Smooth muscle cell (in vitro differentiated cells): Measurements from ENCODE around the gene COMMD10. TPM values are rescaled to one million over a fixed set of nuclear protein-coding genes. Genes with fewer than 3 reads are reported as not detected.
A peak's percentile ranks its signal among the peaks of the same experiment; 100 is the strongest.
"Not testable (repeated sequence)": the region's sequence is repeated elsewhere in the genome, so short reads cannot be mapped to it uniquely, and the experiment has no call there.

Experiments used
- DNase-seq: peaks from one replicate; lab custom pipeline; 2025; ENCODE audit not compliant: unreplicated experiment; lab: John Stamatoyannopoulos, UW
- H2AFZ ChIP-seq: fragments of 200-600 bp; sonication (generic); 2 replicates; pipeline ENCODE4 v1.6.0; 2016; ENCODE audit warnings: antibody characterized with exemption, low read depth, mild to moderate bottlenecking
- H3F3A ChIP-seq: fragments of 200-600 bp; sonication (generic); 2 replicates; pipeline ENCODE4 v1.6.0; 2017; ENCODE audit warnings: antibody characterized with exemption, low read depth
- H3K27ac ChIP-seq: fragments of 200-600 bp; sonication (generic); 2 replicates; pipeline ENCODE4 v1.5.1; 2016; ENCODE audit warnings: low read depth, mild to moderate bottlenecking
- H3K27me3 ChIP-seq: fragments of 200-600 bp; sonication (generic); 2 replicates; pipeline ENCODE4 v1.6.1; 2016; ENCODE audit warnings: low read depth, mild to moderate bottlenecking
- H3K36me3 ChIP-seq: fragments of 200-600 bp; sonication (generic); 2 replicates; pipeline ENCODE4 v1.5.1; 2016; ENCODE audit warnings: low read depth
- H3K4me1 ChIP-seq: fragments of 200-600 bp; sonication (generic); 2 replicates; pipeline ENCODE4 v1.5.1; 2016; ENCODE audit warnings: low read depth
- H3K4me2 ChIP-seq: fragments of 200-600 bp; sonication (generic); 2 replicates; pipeline ENCODE4 v1.6.0; 2016; ENCODE audit warnings: mild to moderate bottlenecking
- H3K4me3 ChIP-seq: fragments of 200-600 bp; sonication (generic); 2 replicates; pipeline ENCODE4 v1.5.1; 2016; ENCODE audit warnings: mild to moderate bottlenecking
- H3K79me2 ChIP-seq: fragments of 200-600 bp; sonication (generic); 2 replicates; pipeline ENCODE4 v1.6.0; 2016; ENCODE audit warnings: low read depth, mild to moderate bottlenecking
- H3K9ac ChIP-seq: fragments of 200-600 bp; sonication (generic); 2 replicates; pipeline ENCODE4 v1.6.0; 2016; ENCODE audit warnings: low read depth
- H3K9me3 ChIP-seq: fragments of 200-600 bp; sonication (generic); replicated peaks from 2 replicates; pipeline ENCODE4 v1.5.1; 2016; ENCODE audit warnings: low read depth
- H4K20me1 ChIP-seq: fragments of 200-600 bp; sonication (generic); 2 replicates; pipeline ENCODE4 v1.6.0; 2016; ENCODE audit warnings: low read depth
- WGBS: methylation state at CpG from one replicate; pipeline ENCODE4 v1.1.7; 2016; ENCODE audit warnings: low lambda C conversion rate; 5-methylcytosine and 5-hydroxymethylcytosine counted together
- polyA plus RNA-seq: library from polyadenylated mRNA; unstranded; fragments of >200 nt; fragmentation: Nextera tagmentation; extraction: Ambion mirVana; gene quantifications from 2 replicates; pipeline ENCODE4 v1.2.1, GENCODE V29; 2016
- total RNA-seq: library from RNA; depleted of rRNA; stranded (reverse); fragments of >200 nt; gene quantifications from 2 replicates; pipeline ENCODE4 v1.2.3, GENCODE V29; 2014
- TF ChIP-seq, protein P1 (sequence below): fragments of 200-600 bp; sonication (generic); IDR thresholded peaks from 2 replicates; pipeline ENCODE4 v1.5.1; 2017; ENCODE audit warnings: borderline replicate concordance, mild to moderate bottlenecking, antibody characterized with exemption; ENCODE audit not compliant: insufficient read depth, poor library complexity, severe bottlenecking

Gene COMMD10
- total and polyA plus RNA-seq, 2 experiments from 2014 or later: 28.4 to 40.4 TPM

DNA sequence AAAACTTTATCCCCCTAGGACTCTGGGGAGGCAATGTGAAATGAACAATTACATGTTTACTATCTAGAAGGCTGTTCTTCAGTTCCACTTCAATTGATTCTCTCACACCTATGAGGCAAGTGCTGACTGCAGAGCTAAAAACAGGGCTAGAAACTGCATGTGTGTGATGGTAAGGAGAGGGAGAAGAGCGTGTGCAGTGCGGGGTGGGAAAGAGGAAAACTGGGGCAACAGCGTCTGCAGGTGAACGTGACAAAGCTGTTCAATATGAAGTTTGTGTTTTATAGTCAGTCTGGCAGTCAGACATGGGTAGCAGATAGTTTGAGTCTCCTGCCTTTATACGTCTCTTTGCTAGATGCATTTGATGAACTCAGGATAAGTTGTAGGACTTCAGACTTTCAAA, 6.6 kb upstream of the COMMD10 start:
- Histone ChIP-seq H3K79me2 (no peaks in the 10 kb centered on the region), H3K9me3 (no peaks in the 10 kb centered on the region), H3F3A (no peaks in the 10 kb centered on the region), H3K27me3 (no peaks in the 10 kb centered on the region), H3K4me1 (no peaks in the 10 kb centered on the region), H3K36me3 (no peaks in the 10 kb centered on the region), H3K27ac (no peak overlapping the region), H3K4me2 (no peak overlapping the region), H3K9ac (no peak overlapping the region), H3K4me3 (no peak overlapping the region), H2AFZ (no peak overlapping the region), H4K20me1 (no peaks in the 10 kb centered on the region)
- 93% methylated on average over 5 of the region's 5 CpGs for WGBS
- TF ChIP-seq, protein P1, sequence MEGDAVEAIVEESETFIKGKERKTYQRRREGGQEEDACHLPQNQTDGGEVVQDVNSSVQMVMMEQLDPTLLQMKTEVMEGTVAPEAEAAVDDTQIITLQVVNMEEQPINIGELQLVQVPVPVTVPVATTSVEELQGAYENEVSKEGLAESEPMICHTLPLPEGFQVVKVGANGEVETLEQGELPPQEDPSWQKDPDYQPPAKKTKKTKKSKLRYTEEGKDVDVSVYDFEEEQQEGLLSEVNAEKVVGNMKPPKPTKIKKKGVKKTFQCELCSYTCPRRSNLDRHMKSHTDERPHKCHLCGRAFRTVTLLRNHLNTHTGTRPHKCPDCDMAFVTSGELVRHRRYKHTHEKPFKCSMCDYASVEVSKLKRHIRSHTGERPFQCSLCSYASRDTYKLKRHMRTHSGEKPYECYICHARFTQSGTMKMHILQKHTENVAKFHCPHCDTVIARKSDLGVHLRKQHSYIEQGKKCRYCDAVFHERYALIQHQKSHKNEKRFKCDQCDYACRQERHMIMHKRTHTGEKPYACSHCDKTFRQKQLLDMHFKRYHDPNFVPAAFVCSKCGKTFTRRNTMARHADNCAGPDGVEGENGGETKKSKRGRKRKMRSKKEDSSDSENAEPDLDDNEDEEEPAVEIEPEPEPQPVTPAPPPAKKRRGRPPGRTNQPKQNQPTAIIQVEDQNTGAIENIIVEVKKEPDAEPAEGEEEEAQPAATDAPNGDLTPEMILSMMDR: no peak
- no peak for DNase-seq

GRCh38 chr5:116084287-116084691, 536 bp upstream of the COMMD10 start:
- Histone ChIP-seq H3K4me3 (peak overlapping the region; percentile 94), H3K9me3 (no peaks in the 10 kb centered on the region), H3K4me2 (peak overlapping the region; percentile 90), H2AFZ (peak overlapping the region; percentile 86), H3K4me1 (peaks cover 15% of the 10 kb centered on the region), H3K79me2 (peaks cover 21% of the 10 kb centered on the region), H4K20me1 (no peaks in the 10 kb centered on the region), H3K36me3 (no peaks in the 10 kb centered on the region), H3K27ac (no peak overlapping the region), H3F3A (no peaks in the 10 kb centered on the region), H3K27me3 (no peaks in the 10 kb centered on the region), H3K9ac (peak overlapping the region; percentile 84)
- DNase-seq: no peak
- WGBS: 15% methylated on average over 11 of the region's 11 CpGs
- TF ChIP-seq, protein P1: no peak

- not testable (repeated sequence) for H3K27ac ChIP-seq, H3F3A ChIP-seq, H3K36me3 ChIP-seq, DNase-seq, H4K20me1 ChIP-seq, H3K27me3 ChIP-seq, H3K9me3 ChIP-seq, H3K9ac ChIP-seq
- WGBS: 99% methylated on average over 11 of the region's 11 CpGs
- Histone ChIP-seq H3K4me2 (peak overlapping the region; percentile 90), H2AFZ (peak overlapping the region; percentile 86), H3K4me1 (peaks cover 15% of the 10 kb centered on the region), H3K4me3 (peak overlapping the region; percentile 94), H3K79me2 (peaks cover 21% of the 10 kb centered on the region)
Observed at GRCh38 chr5:116086309-116086708, 1.5 kb downstream of the COMMD10 start.

DNA sequence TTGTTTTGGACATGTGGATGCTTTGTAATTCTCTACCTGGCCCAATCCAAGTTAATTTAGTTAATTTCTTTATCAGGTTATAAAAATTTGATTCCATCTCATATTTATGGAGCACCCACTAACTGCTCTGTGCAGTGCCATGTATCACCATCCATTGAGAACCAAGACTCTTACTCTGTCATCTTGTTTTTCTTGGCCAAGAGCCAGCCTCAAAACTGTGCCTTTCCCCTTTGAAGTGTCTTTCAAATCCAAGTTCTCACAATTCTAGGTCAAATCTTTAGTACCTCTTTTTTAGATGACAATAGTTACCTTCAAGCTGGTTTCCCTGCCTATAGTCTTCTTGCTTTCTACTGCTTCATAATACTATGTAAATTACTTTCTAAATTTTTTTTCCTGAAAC, 3.2 kb downstream of the COMMD10 start:
- Histone ChIP-seq H4K20me1 (no peaks in the 10 kb centered on the region), H3K4me1 (peaks cover 15% of the 10 kb centered on the region), H3K4me3 (no peak overlapping the region), H3K9me3 (no peaks in the 10 kb centered on the region), H3K27ac (no peak overlapping the region), H3K4me2 (no peak overlapping the region), H3K36me3 (peaks cover 11% of the 10 kb centered on the region), H2AFZ (no peak overlapping the region), H3F3A (no peaks in the 10 kb centered on the region), H3K27me3 (no peaks in the 10 kb centered on the region), H3K79me2 (peaks cover 21% of the 10 kb centered on the region), H3K9ac (no peak overlapping the region)
- TF ChIP-seq, protein P1: no peak
- DNase-seq: no peak
